Fibroblast of lung (primary cell): ENCODE results near the gene NR2E1. TPM values are rescaled to one million over a fixed set of nuclear protein-coding genes. Genes with fewer than 3 reads are reported as not detected.

ENCODE experiments used
- DNase-seq, 2 donors: peaks; one replicate each; pipeline versions ENCODE4 v3.0.0 to v3.0.0-alpha.2; 2010; ENCODE audit warnings: low read depth in 2 of 2
- H2AFZ ChIP-seq: 2 replicates; pipeline ENCODE4 v1.5.1; 2012; ENCODE audit warnings: low read length, control low read depth, inconsistent platforms
- H3K27ac ChIP-seq: 2 replicates; pipeline ENCODE4 v1.5.1; 2011; ENCODE audit warnings: low read length, control low read depth; ENCODE audit not compliant: insufficient read depth
- H3K27me3 ChIP-seq: 2 replicates; pipeline ENCODE4 v1.5.1; 2011; ENCODE audit warnings: mild to moderate bottlenecking, low read length; ENCODE audit not compliant: control insufficient read depth, insufficient read depth
- H3K36me3 ChIP-seq: 2 replicates; pipeline ENCODE4 v1.5.1; 2011; ENCODE audit warnings: low read length; ENCODE audit not compliant: control insufficient read depth, insufficient read depth
- H3K4me1 ChIP-seq: 2 replicates; pipeline ENCODE4 v1.5.1; 2011; ENCODE audit warnings: low read length; ENCODE audit not compliant: control insufficient read depth, insufficient read depth; ENCODE audit errors: extremely low read depth
- H3K4me2 ChIP-seq: 2 replicates; pipeline ENCODE4 v1.5.1; 2011; ENCODE audit warnings: low read length, control low read depth; ENCODE audit not compliant: insufficient read depth; ENCODE audit errors: extremely low read depth
- H3K4me3 ChIP-seq, 4 experiments: fragments of 200-600 bp in 1 of 4; sonication (generic) in 1 of 4; replicated peaks in 1 of 4; 2 replicates each; pipeline ENCODE4 v1.5.1; 2011 to 2016; ENCODE audit warnings: low read length in 4 of 4, low read depth in 3 of 4, mild to moderate bottlenecking in 3 of 4, control low read depth in 2 of 4, inconsistent platforms in 1 of 4, mixed read lengths in 1 of 4; ENCODE audit not compliant: insufficient read depth in 1 of 4; ENCODE audit errors: control extremely low read depth in 1 of 4
- H3K79me2 ChIP-seq: 2 replicates; pipeline ENCODE4 v1.5.1; 2012; ENCODE audit warnings: mild to moderate bottlenecking, low read length, inconsistent platforms; ENCODE audit not compliant: control insufficient read depth, insufficient read depth
- H3K9ac ChIP-seq: 2 replicates; pipeline ENCODE4 v1.5.1; 2011; ENCODE audit warnings: mild to moderate bottlenecking, low read length, control low read depth; ENCODE audit not compliant: insufficient read depth
- H3K9me3 ChIP-seq: 2 replicates; pipeline ENCODE4 v1.5.1; 2012; ENCODE audit warnings: low read depth, low read length; ENCODE audit not compliant: control insufficient read depth, insufficient read depth
- H4K20me1 ChIP-seq: 2 replicates; pipeline ENCODE4 v1.5.1; 2011; ENCODE audit warnings: low read length; ENCODE audit not compliant: control insufficient read depth, insufficient read depth; ENCODE audit errors: extremely low read depth
- EZH2 ChIP-seq: IDR thresholded peaks from 2 replicates; pipeline ENCODE4 v1.5.1; 2012; ENCODE audit warnings: low read length, control low read depth, mild to moderate bottlenecking; ENCODE audit errors: missing control alignments
- polyA plus RNA-seq, 2 donors: library from polyadenylated mRNA; depleted of rRNA in 1 of 2; stranded (reverse) in 1 of 2; unstranded in 1 of 2; fragments of >200 nt; gene quantifications; 2 replicates each; pipeline ENCODE4 v1.2.1, GENCODE V29; 2011 to 2012; ENCODE audit warnings: missing spikeins in 1 of 2
- total RNA-seq: library from RNA; depleted of rRNA; stranded (reverse); fragments of >200 nt; gene quantifications from 2 replicates; pipeline ENCODE4 v1.2.1, GENCODE V29; 2014
- TF ChIP-seq, protein P1 (sequence below), 2 donors: IDR thresholded peaks in 1 of 2; conservative IDR thresholded peaks in 1 of 2; 1 replicate in 1 of 2; 2 replicates in 1 of 2; pipeline ENCODE4 v1.5.1; 2011 to 2012; ENCODE audit warnings: low read length in 2 of 2, control low read depth in 1 of 2, inconsistent platforms in 1 of 2, low read depth in 1 of 2, mild to moderate bottlenecking in 1 of 2

The NR2E1 gene
- total and polyA plus RNA-seq, 2 donors (not counting 1 experiment from before 2014, with no cell fraction given): not detected

DNA sequence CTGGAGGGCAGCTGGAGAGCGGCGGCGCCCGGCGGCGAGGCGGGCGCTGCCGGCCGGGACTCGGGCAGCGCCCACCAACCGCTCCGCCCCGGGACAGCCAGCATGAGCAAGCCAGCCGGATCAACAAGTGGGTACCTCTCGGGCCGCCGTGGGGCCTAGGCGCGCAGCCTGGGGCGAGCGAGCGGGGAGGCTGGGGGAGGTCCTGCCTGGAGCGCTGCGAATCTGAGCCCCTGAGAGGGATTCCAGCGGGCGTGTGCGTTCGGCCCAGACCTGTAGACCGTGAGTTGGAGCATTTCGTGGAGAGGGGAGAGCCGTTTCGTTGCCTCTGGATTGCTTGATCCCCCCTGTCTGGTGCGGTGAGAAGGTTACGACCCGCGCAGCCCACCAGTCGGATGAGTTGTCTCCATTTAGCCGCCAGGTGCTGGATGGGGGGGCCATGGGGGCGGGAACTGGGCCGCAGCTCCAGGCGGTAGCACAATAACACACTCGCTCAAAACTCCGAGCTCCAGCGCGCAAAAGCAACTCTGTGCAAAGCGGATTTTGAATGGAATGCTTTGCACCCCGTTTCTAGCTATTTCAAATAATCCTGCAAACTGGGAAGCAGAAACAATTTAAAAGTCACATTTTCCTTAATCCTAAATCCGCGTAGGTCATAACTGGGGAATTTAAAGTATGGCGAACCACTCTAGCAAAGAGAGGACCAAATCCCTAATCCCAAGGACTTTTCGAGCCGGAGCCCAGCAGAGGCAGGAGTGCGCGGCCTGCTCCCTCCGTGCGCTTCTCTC lies 1.0 kb downstream of the NR2E1 start:
- Histone ChIP-seq H3K36me3 (no peaks in the 10 kb centered on the region), H3K4me1 (no peaks in the 10 kb centered on the region), H3K79me2 (no peaks in the 10 kb centered on the region), H3K4me3 (no peak overlapping the region), H3K27ac (no peak overlapping the region), H3K9me3 (no peaks in the 10 kb centered on the region), H3K27me3 (peaks cover 92% of the 10 kb centered on the region), H4K20me1 (no peaks in the 10 kb centered on the region), H3K9ac (no peak overlapping the region), H3K4me2 (no peak overlapping the region), H2AFZ (no peak overlapping the region)
- DNase-seq: no peak
- peak; percentile 39 for TF ChIP-seq EZH2
- TF ChIP-seq, protein P1, sequence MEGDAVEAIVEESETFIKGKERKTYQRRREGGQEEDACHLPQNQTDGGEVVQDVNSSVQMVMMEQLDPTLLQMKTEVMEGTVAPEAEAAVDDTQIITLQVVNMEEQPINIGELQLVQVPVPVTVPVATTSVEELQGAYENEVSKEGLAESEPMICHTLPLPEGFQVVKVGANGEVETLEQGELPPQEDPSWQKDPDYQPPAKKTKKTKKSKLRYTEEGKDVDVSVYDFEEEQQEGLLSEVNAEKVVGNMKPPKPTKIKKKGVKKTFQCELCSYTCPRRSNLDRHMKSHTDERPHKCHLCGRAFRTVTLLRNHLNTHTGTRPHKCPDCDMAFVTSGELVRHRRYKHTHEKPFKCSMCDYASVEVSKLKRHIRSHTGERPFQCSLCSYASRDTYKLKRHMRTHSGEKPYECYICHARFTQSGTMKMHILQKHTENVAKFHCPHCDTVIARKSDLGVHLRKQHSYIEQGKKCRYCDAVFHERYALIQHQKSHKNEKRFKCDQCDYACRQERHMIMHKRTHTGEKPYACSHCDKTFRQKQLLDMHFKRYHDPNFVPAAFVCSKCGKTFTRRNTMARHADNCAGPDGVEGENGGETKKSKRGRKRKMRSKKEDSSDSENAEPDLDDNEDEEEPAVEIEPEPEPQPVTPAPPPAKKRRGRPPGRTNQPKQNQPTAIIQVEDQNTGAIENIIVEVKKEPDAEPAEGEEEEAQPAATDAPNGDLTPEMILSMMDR (conservative IDR thresholded peaks at IDR 0.05 in 1 of 2, IDR thresholded peaks at IDR 0.05 in 1 of 2; ENCODE audit: low read depth in 1 of 2, low read length in 2 of 2): no peak

DNA sequence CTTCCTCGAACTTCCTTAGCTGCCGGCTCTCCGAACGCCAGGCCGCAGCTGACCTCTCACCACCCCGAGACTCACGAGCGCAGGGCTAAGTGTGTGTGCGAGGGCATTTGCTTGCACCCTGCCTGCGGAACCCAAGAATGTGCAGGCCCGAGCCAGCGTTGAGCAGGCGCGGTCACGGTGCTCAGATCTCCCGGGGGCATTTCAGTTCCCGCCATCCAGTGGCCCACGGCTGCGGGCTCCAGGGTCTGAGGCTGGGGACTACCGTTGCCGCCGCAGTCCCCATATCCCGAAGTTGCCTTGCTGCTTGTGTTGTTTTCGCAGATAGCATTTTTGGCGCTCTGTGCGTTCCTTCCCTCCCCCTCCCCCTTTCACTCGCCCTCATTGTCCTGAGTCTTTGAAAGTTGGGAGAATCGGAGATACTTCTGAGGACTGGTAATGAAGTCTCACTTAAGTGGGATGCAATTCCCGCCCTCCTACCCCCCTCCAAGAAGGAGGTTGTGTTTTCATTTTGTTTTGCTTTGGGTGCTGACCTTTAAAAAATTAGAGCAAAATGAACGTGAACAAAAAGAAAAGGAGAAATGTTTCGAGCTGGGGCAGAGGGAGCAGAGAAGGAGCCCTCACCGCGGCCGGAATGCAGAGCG lies 1.7 kb downstream of the NR2E1 start:
- DNase-seq: no peak
- no peak overlapping the region for H3K4me2 ChIP-seq
- no peak overlapping the region for H3K27ac ChIP-seq
- H3K79me2 ChIP-seq: no peaks in the 10 kb centered on the region
- no peak overlapping the region for H2AFZ ChIP-seq
- peak; percentile 14 for TF ChIP-seq EZH2
- TF ChIP-seq, protein P1 (conservative IDR thresholded peaks at IDR 0.05 in 1 of 2, IDR thresholded peaks at IDR 0.05 in 1 of 2; ENCODE audit: low read depth in 1 of 2, low read length in 2 of 2): no peak
- H3K27me3 ChIP-seq: peaks cover 94% of the 10 kb centered on the region
- no peak overlapping the region for H3K9ac ChIP-seq
- H3K36me3 ChIP-seq: no peaks in the 10 kb centered on the region
- H3K9me3 ChIP-seq: no peaks in the 10 kb centered on the region
- H3K4me1 ChIP-seq: no peaks in the 10 kb centered on the region
- H3K4me3 ChIP-seq: no peak overlapping the region
- H4K20me1 ChIP-seq: no peaks in the 10 kb centered on the region

DNA sequence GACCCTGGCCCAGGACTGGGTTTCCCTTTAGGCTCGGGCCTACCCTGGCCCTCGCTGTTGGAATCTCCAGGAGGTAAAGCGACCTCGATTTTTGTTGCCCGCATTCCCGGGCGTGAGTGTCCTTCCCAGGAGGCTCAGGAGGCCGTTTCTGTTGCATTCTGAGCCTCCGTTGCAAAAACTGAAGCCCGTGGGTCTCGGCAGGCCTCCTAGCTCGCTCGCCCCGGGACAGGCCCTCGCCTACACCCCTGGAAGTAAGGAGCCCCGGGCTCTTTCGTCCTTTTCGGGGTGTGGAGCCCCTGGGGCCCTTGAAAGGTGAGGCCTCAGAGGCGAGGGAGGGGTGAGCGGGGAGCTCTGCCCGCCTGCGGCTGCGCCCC lies 2.3 kb downstream of the NR2E1 start:
- H2AFZ ChIP-seq: no peak overlapping the region
- no peaks in the 10 kb centered on the region for H3K36me3 ChIP-seq
- H3K4me2 ChIP-seq: no peak overlapping the region
- H3K4me3 ChIP-seq: no peak overlapping the region
- no peak for TF ChIP-seq EZH2
- TF ChIP-seq, protein P1 (conservative IDR thresholded peaks at IDR 0.05 in 1 of 2, IDR thresholded peaks at IDR 0.05 in 1 of 2; ENCODE audit: low read depth in 1 of 2, low read length in 2 of 2): no peak
- H3K27ac ChIP-seq: no peak overlapping the region
- no peaks in the 10 kb centered on the region for H3K79me2 ChIP-seq
- no peak for DNase-seq
- no peaks in the 10 kb centered on the region for H3K9me3 ChIP-seq
- no peaks in the 10 kb centered on the region for H3K4me1 ChIP-seq
- no peaks in the 10 kb centered on the region for H4K20me1 ChIP-seq
- peaks cover 91% of the 10 kb centered on the region for H3K27me3 ChIP-seq
- H3K9ac ChIP-seq: no peak overlapping the region
